DOHH2 (cell line): ENCODE data around the gene RNF4.

Experiments
- H3F3A ChIP-seq: fragments of 200-600 bp; sonication (generic), shearing (Covaris generic); 2 replicates; pipeline ENCODE4 v1.6.0; 2016; ENCODE audit warnings: antibody characterized with exemption, mild to moderate bottlenecking; ENCODE audit not compliant: control insufficient read depth, insufficient read depth
- H3K27ac ChIP-seq: fragments of 200-600 bp; sonication (generic); 2 replicates; pipeline ENCODE4 v1.5.1; 2014; ENCODE audit warnings: low read depth, mild to moderate bottlenecking, low read length, moderate library complexity
- H3K27me3 ChIP-seq: fragments of 200-600 bp; sonication (generic); 2 replicates; pipeline ENCODE4 v1.6.1; 2014; ENCODE audit warnings: mild to moderate bottlenecking, low read length, mixed read lengths; ENCODE audit not compliant: control insufficient read depth
- H3K36me3 ChIP-seq: fragments of 200-600 bp; sonication (generic); 2 replicates; pipeline ENCODE4 v1.6.1; 2014; ENCODE audit warnings: mild to moderate bottlenecking, low read length, moderate library complexity, mixed read lengths; ENCODE audit not compliant: control insufficient read depth
- H3K4me1 ChIP-seq: fragments of 200-600 bp; sonication (generic); 2 replicates; pipeline ENCODE4 v1.6.1; 2014; ENCODE audit warnings: mild to moderate bottlenecking, low read length, mixed read lengths; ENCODE audit not compliant: control insufficient read depth
- H3K4me2 ChIP-seq: fragments of 200-600 bp; sonication (generic); 2 replicates; pipeline ENCODE4 v1.6.0; 2014; ENCODE audit warnings: mild to moderate bottlenecking, low read length, moderate library complexity
- H3K4me3 ChIP-seq: fragments of 200-600 bp; sonication (generic); 2 replicates; pipeline ENCODE4 v1.5.1; 2014; ENCODE audit warnings: mild to moderate bottlenecking, low read length, mixed read lengths
- H3K79me2 ChIP-seq: fragments of 200-600 bp; sonication (generic); 2 replicates; pipeline ENCODE4 v1.6.1; 2014; ENCODE audit warnings: mild to moderate bottlenecking, low read length, mixed read lengths; ENCODE audit not compliant: control insufficient read depth
- H3K9me2 ChIP-seq: fragments of 200-600 bp; sonication (generic); replicated peaks from 2 replicates; pipeline ENCODE4 v1.6.1; 2014; ENCODE audit warnings: mild to moderate bottlenecking, low read length, mixed read lengths; ENCODE audit not compliant: control insufficient read depth
- H3K9me3 ChIP-seq: fragments of 200-600 bp; sonication (generic); 2 replicates; pipeline ENCODE4 v1.6.1; 2014; ENCODE audit warnings: antibody characterized with exemption, low read length, mixed read lengths; ENCODE audit not compliant: control insufficient read depth, insufficient read depth
- H4K20me1 ChIP-seq: fragments of 200-600 bp; sonication (generic); 2 replicates; pipeline ENCODE4 v1.6.0; 2014; ENCODE audit warnings: low read depth, mild to moderate bottlenecking, antibody characterized with exemption, low read length, moderate library complexity; ENCODE audit not compliant: control insufficient read depth, insufficient read depth
- CTCF ChIP-seq: fragments of 200-600 bp; sonication (generic); IDR thresholded peaks from one replicate; pipeline ENCODE4 v1.5.1; 2014; ENCODE audit warnings: antibody characterized with exemption, mild to moderate bottlenecking, low read depth, low read length; ENCODE audit not compliant: poor library complexity, severe bottlenecking
- EZH2phosphoT487 ChIP-seq: fragments of 200-600 bp; sonication (generic); IDR thresholded peaks from 2 replicates; pipeline ENCODE4 v1.6.1; 2017; ENCODE audit warnings: borderline replicate concordance, mild to moderate bottlenecking, antibody characterized with exemption, low read length, moderate library complexity, mixed read lengths

RNF4 gene

GRCh38 chr4:2468456-2469191 is at the start of gene RNF4:
RNF4 (plus strand) TSS chr4:2469106; CDS start chr4:2490494, 21,388 bp downstream.
- Histone ChIP-seq H3K27ac (peak within 1 kb of the TSS; percentile 82), H3K9me3 (no peaks in the 10 kb centered on the region), H3K36me3 (peaks cover 43% of the 10 kb centered on the region), H3K9me2 (no peaks in the 10 kb centered on the region), H3K27me3 (peaks cover 2% of the 10 kb centered on the region), H3K4me3 (peak within 1 kb of the TSS; percentile 80), H3K4me1 (peaks cover 36% of the 10 kb centered on the region), H3F3A (peaks cover 3% of the 10 kb centered on the region; the same call in 1 of the 2 replicates), H4K20me1 (peaks cover 27% of the 10 kb centered on the region), H3K79me2 (peaks cover 62% of the 10 kb centered on the region), H3K4me2 (peak within 1 kb of the TSS; percentile 95)
- TF ChIP-seq CTCF (no peak), EZH2phosphoT487 (no peak)

GRCh38 chr4:2419814-2420213 is 49.1 kb upstream of the RNF4 start:
- H3K79me2 ChIP-seq: no peaks in the 10 kb centered on the region
- H3K4me3 ChIP-seq: no peak overlapping the region
- no peaks in the 10 kb centered on the region for H3K36me3 ChIP-seq
- H3F3A ChIP-seq: no peaks in the 10 kb centered on the region
- no peak for TF ChIP-seq CTCF
- TF ChIP-seq EZH2phosphoT487: no peak
- H3K27me3 ChIP-seq: peaks cover 60% of the 10 kb centered on the region
- no peaks in the 10 kb centered on the region for H3K9me2 ChIP-seq
- H3K9me3 ChIP-seq: no peaks in the 10 kb centered on the region
- H4K20me1 ChIP-seq: no peaks in the 10 kb centered on the region
- H3K4me1 ChIP-seq: peaks cover 11% of the 10 kb centered on the region
- no peak overlapping the region; the same call in 1 of the 2 replicates for H3K4me2 ChIP-seq
- no peak overlapping the region for H3K27ac ChIP-seq

GRCh38 chr4:2421928-2422327 is 47.0 kb upstream of the RNF4 start:
- Histone ChIP-seq H3K36me3 (no peaks in the 10 kb centered on the region), H3K9me3 (no peaks in the 10 kb centered on the region), H4K20me1 (no peaks in the 10 kb centered on the region), H3K4me3 (no peak overlapping the region), H3F3A (no peaks in the 10 kb centered on the region), H3K79me2 (no peaks in the 10 kb centered on the region), H3K4me1 (peaks cover 11% of the 10 kb centered on the region), H3K9me2 (no peaks in the 10 kb centered on the region), H3K27me3 (peaks cover 44% of the 10 kb centered on the region), H3K4me2 (no peak overlapping the region), H3K27ac (no peak overlapping the region)
- TF ChIP-seq CTCF (no peak), EZH2phosphoT487 (no peak)
